GM12891 (cell line): ENCODE results near the gene ACP2.

Experiments used
- POLR2A ChIP-seq: IDR thresholded peaks from 2 replicates; pipeline ENCODE4 v1.6.1; 2011; ENCODE audit warnings: low read depth, low read length, control low read depth
- POLR2AphosphoS5 ChIP-seq: IDR thresholded peaks from 2 replicates; pipeline ENCODE4 v1.6.1; 2011; ENCODE audit warnings: low read depth, low read length, control low read depth
- SPI1 ChIP-seq: IDR thresholded peaks from 2 replicates; pipeline ENCODE4 v1.6.1; 2011; ENCODE audit warnings: low read depth, low read length, control low read depth
- TAF1 ChIP-seq: IDR thresholded peaks from 2 replicates; pipeline ENCODE4 v1.6.1; 2011; ENCODE audit warnings: low read depth, low read length, control low read depth

DNA sequence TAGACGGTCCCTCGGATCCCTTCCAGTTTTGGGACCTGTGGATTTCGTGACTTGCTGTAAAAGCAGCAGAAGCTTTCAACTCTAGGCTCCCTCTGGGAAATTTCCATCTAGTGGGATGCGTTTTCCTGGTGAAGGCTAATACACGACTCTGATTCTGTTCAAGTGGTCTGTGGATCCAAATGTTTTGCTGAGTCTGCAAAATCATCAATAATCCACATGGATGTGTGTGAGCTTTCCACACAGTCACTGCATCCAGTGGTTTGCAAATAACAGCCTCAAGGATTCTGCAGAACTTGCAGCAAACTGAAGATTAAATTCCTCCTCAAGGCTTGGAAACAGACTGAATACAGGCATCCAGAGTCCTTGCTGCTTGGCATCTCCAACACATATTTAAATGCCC is 46.0 kb downstream of the ACP2 start:
- TF ChIP-seq POLR2A = no peak
- TF ChIP-seq SPI1 = no peak
- TF ChIP-seq POLR2AphosphoS5 = no peak
- TF ChIP-seq TAF1 = no peak
